Measurements from ENCODE around the gene GTSE1. TPM values are rescaled to one million over a fixed set of nuclear protein-coding genes. Genes with fewer than 3 reads are reported as not detected.
A peak's percentile ranks its signal among the peaks of the same experiment; 100 is the strongest.

Gene GTSE1
- total RNA-seq, 1 experiment from 2014 or later = 42.6 TPM

DNA sequence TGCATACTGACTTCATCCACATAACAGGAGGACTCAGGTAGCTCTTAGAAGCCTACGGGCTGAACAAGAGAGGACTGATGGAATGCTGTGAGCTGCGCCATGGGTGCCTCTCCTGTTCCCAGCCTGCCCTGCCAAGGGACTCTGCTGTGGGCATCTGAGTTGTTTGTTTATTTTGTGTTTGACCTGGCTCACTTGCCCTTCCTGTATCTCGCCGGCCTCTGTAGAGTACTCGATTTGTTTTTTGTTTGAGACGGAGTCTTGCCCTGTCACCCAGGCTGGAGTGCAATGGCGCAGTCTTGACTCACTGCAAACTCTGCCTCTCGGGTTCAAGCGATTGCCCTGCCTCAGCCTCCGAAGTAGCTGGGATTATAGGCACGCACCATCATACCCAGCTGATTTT, 27.1 kb upstream of the GTSE1 start:
- Histone ChIP-seq H3K14ac (ENCODE audit: insufficient read depth, low read length) (no peak overlapping the region), H4K20me1 (ENCODE audit: control insufficient read depth, insufficient read depth, insufficient read length) (peaks cover 4% of the 10 kb centered on the region), H3K4ac (ENCODE audit: low read depth, low read length) (no peak overlapping the region), H3K56ac (ENCODE audit: insufficient read length, low read depth, low read length) (no peak overlapping the region), H3K79me1 (ENCODE audit: insufficient read depth, low read depth, low read length, poor library complexity, severe bottlenecking) (no peaks in the 10 kb centered on the region), H2BK5ac (ENCODE audit: insufficient read length, low read length) (no peak overlapping the region), H2AFZ (ENCODE audit: low read length) (no peak overlapping the region), H3K9me3 (ENCODE audit: control insufficient read depth, low read depth, low read length) (no peaks in the 10 kb centered on the region), H2BK15ac (ENCODE audit: low read depth, low read length) (no peak overlapping the region), H3K23ac (ENCODE audit: insufficient read length, low read depth, low read length) (no peak overlapping the region), H3K9ac (ENCODE audit: extremely low read depth, insufficient read length, low read length) (no peak overlapping the region), H3K4me2 (ENCODE audit: insufficient read depth, insufficient read length, low read length) (no peak overlapping the region), H3K79me2 (ENCODE audit: insufficient read depth, low read length) (no peaks in the 10 kb centered on the region), H2BK20ac (ENCODE audit: low read depth, low read length, poor library complexity, severe bottlenecking) (no peak overlapping the region), H3K18ac (ENCODE audit: insufficient read length, low read depth, low read length) (no peak overlapping the region), H2BK12ac (ENCODE audit: insufficient read length, low read depth, low read length) (no peak overlapping the region), H4K91ac (ENCODE audit: insufficient read length, low read depth, low read length) (no peak overlapping the region), H2AK5ac (ENCODE audit: insufficient read length, low read length) (no peak overlapping the region), H3K4me1 (ENCODE audit: insufficient read depth, low read length) (no peaks in the 10 kb centered on the region), H3K23me2 (ENCODE audit: insufficient read length, low read depth, low read length, poor library complexity, severe bottlenecking) (peaks cover 6% of the 10 kb centered on the region), H3K27ac (ENCODE audit: insufficient read length, low read depth, low read length) (no peak overlapping the region), H2BK120ac (ENCODE audit: low read depth, low read length, poor library complexity, severe bottlenecking) (no peak overlapping the region), H4K8ac (replicated peaks; ENCODE audit: insufficient read length, low read depth, low read length) (no peak overlapping the region), H3T11ph (ENCODE audit: low read length) (no peak overlapping the region), H3K27me3 (ENCODE audit: insufficient read depth, low read length) (no peaks in the 10 kb centered on the region; the same call in 1 of the 2 replicates), H4K5ac (ENCODE audit: insufficient read length, low read depth, low read length) (no peak overlapping the region)
- Mint-ChIP-seq H3K4me1 (peaks cover 8 to 9% of the 10 kb centered on the region in 2 experiments), H3K9me3 (peaks cover 22% of the 10 kb centered on the region in 2 experiments), H3K36me3 (ENCODE audit: insufficient read depth in 1 of 3, low read depth in 3 of 3) (peaks cover 14 to 35% (median 32%) of the 10 kb centered on the region in 3 experiments), H3K4me3 (peak overlapping the region; percentile 11 to 20; a peak in 1 of 5 replicates), H3K27me3 (ENCODE audit: low read depth) (peaks cover 27% of the 10 kb centered on the region), H3K27ac (no peak overlapping the region)
- WGBS (ENCODE audit: extremely low coverage, insufficient read length, low lambda C conversion rate) = no CpG with 5 or more reads among the region's 11 CpGs
- DNase-seq = no peak
- TF ChIP-seq, protein P1, sequence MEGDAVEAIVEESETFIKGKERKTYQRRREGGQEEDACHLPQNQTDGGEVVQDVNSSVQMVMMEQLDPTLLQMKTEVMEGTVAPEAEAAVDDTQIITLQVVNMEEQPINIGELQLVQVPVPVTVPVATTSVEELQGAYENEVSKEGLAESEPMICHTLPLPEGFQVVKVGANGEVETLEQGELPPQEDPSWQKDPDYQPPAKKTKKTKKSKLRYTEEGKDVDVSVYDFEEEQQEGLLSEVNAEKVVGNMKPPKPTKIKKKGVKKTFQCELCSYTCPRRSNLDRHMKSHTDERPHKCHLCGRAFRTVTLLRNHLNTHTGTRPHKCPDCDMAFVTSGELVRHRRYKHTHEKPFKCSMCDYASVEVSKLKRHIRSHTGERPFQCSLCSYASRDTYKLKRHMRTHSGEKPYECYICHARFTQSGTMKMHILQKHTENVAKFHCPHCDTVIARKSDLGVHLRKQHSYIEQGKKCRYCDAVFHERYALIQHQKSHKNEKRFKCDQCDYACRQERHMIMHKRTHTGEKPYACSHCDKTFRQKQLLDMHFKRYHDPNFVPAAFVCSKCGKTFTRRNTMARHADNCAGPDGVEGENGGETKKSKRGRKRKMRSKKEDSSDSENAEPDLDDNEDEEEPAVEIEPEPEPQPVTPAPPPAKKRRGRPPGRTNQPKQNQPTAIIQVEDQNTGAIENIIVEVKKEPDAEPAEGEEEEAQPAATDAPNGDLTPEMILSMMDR (conservative IDR thresholded peaks at IDR 0.05) = no peak

Data from H9 (cell line).